ENCODE data around the gene ATP2C2.

Gene ATP2C2

GRCh38 chr16:84367750-84368307 lies 509 bp upstream of the ATP2C2 start:
- TF ChIP-seq ARNT (IDR thresholded peaks at IDR 0.05) (no peak), TARDBP (IDR thresholded peaks at IDR 0.05) (no peak), NFRKB (IDR thresholded peaks at IDR 0.05) (no peak), L3MBTL2 (conservative IDR thresholded peaks at IDR 0.05) (no peak), BHLHE40 (IDR thresholded peaks at IDR 0.05; ENCODE audit: borderline replicate concordance) (no peak), FOXK2 (IDR thresholded peaks at IDR 0.05) (no peak), SP1 (IDR thresholded peaks at IDR 0.05) (no peak), SUZ12 (IDR thresholded peaks at IDR 0.05) (no peak), CTBP1 (IDR thresholded peaks at IDR 0.05; ENCODE audit: borderline replicate concordance) (no peak), ZNF384 (IDR thresholded peaks at IDR 0.05) (no peak), HDGF (IDR thresholded peaks at IDR 0.05; ENCODE audit: borderline replicate concordance) (no peak), LEF1 (IDR thresholded peaks at IDR 0.05; ENCODE audit: borderline replicate concordance) (no peak), PKNOX1 (IDR thresholded peaks at IDR 0.05) (no peak), ELF4 (IDR thresholded peaks at IDR 0.05) (no peak), FOXM1 (IDR thresholded peaks at IDR 0.05; ENCODE audit: borderline replicate concordance) (no peak), FOXA1 (IDR thresholded peaks at IDR 0.05) (no peak)
- POLR2A ChIA-PET, result no interaction called here
- CTCF ChIA-PET, result no interaction called here
- no peak for DNase-seq (ENCODE audit: extremely low spot score)

GRCh38 chr16:84369105-84369504 lies 767 bp downstream of the ATP2C2 start:
- no peak for DNase-seq (ENCODE audit: extremely low spot score)
- ChIA-PET POLR2A (no interaction called here), CTCF (no interaction called here)
- TF ChIP-seq ARNT (IDR thresholded peaks at IDR 0.05) (no peak), FOXA1 (IDR thresholded peaks at IDR 0.05) (no peak), CTBP1 (IDR thresholded peaks at IDR 0.05; ENCODE audit: borderline replicate concordance) (no peak), TARDBP (IDR thresholded peaks at IDR 0.05) (no peak), PKNOX1 (IDR thresholded peaks at IDR 0.05) (no peak), ZNF384 (IDR thresholded peaks at IDR 0.05) (no peak), ELF4 (IDR thresholded peaks at IDR 0.05) (no peak), FOXM1 (IDR thresholded peaks at IDR 0.05; ENCODE audit: borderline replicate concordance) (no peak), FOXK2 (IDR thresholded peaks at IDR 0.05) (no peak)

GRCh38 chr16:84369938-84370627 lies 1.7 kb downstream of the ATP2C2 start:
- CTCF ChIA-PET, result no interaction called here
- TF ChIP-seq ARNT (IDR thresholded peaks at IDR 0.05) (no peak), ZNF384 (IDR thresholded peaks at IDR 0.05) (no peak), L3MBTL2 (conservative IDR thresholded peaks at IDR 0.05) (no peak), CTBP1 (IDR thresholded peaks at IDR 0.05; ENCODE audit: borderline replicate concordance) (no peak), FOXK2 (IDR thresholded peaks at IDR 0.05) (no peak), FOXM1 (IDR thresholded peaks at IDR 0.05; ENCODE audit: borderline replicate concordance) (no peak), PKNOX1 (IDR thresholded peaks at IDR 0.05) (no peak), NFRKB (IDR thresholded peaks at IDR 0.05) (no peak), ELF4 (IDR thresholded peaks at IDR 0.05) (no peak), SUZ12 (IDR thresholded peaks at IDR 0.05) (no peak), LEF1 (IDR thresholded peaks at IDR 0.05; ENCODE audit: borderline replicate concordance) (no peak)
- POLR2A ChIA-PET, result no interaction called here
- DNase-seq (ENCODE audit: extremely low spot score), result no peak

- ChIA-PET POLR2A (no interaction called here), CTCF (no interaction called here)
- TF ChIP-seq NFRKB (IDR thresholded peaks at IDR 0.05), result no peak
- TF ChIP-seq FOXK2 (IDR thresholded peaks at IDR 0.05), result no peak
- no peak for TF ChIP-seq FOXM1 (IDR thresholded peaks at IDR 0.05; ENCODE audit: borderline replicate concordance)
- no peak for TF ChIP-seq CTBP1 (IDR thresholded peaks at IDR 0.05; ENCODE audit: borderline replicate concordance)
- no peak for TF ChIP-seq FOXA1 (IDR thresholded peaks at IDR 0.05)
- TF ChIP-seq BHLHE40 (IDR thresholded peaks at IDR 0.05; ENCODE audit: borderline replicate concordance), result no peak
- TF ChIP-seq ELF4 (IDR thresholded peaks at IDR 0.05), result no peak
- no peak for TF ChIP-seq HDGF (IDR thresholded peaks at IDR 0.05; ENCODE audit: borderline replicate concordance)
- DNase-seq (ENCODE audit: extremely low spot score), result no peak
Measured at GRCh38 chr16:84370723-84371552, 2.6 kb downstream of the ATP2C2 start.

GRCh38 chr16:84371553-84371865 lies 3.2 kb downstream of the ATP2C2 start:
- ChIA-PET CTCF (no interaction called here), POLR2A (no interaction called here)
- TF ChIP-seq SUZ12 (IDR thresholded peaks at IDR 0.05) (no peak), SP1 (IDR thresholded peaks at IDR 0.05) (no peak), ELF4 (IDR thresholded peaks at IDR 0.05) (no peak), NFRKB (IDR thresholded peaks at IDR 0.05) (no peak), ARNT (IDR thresholded peaks at IDR 0.05) (no peak), BHLHE40 (IDR thresholded peaks at IDR 0.05; ENCODE audit: borderline replicate concordance) (no peak), PKNOX1 (IDR thresholded peaks at IDR 0.05) (no peak), FOXA1 (IDR thresholded peaks at IDR 0.05) (no peak), LEF1 (IDR thresholded peaks at IDR 0.05; ENCODE audit: borderline replicate concordance) (no peak), FOXM1 (IDR thresholded peaks at IDR 0.05; ENCODE audit: borderline replicate concordance) (no peak), L3MBTL2 (conservative IDR thresholded peaks at IDR 0.05) (no peak), FOXK2 (IDR thresholded peaks at IDR 0.05) (no peak), CTBP1 (IDR thresholded peaks at IDR 0.05; ENCODE audit: borderline replicate concordance) (no peak), HDGF (IDR thresholded peaks at IDR 0.05; ENCODE audit: borderline replicate concordance) (no peak), TARDBP (IDR thresholded peaks at IDR 0.05) (no peak)
- no peak for DNase-seq (ENCODE audit: extremely low spot score)
